ENCODE measurements around the gene TMEM222.

Gene TMEM222

GRCh38 chr1:27327964-27328363, 6.0 kb downstream of the TMEM222 start:
- peak overlapping the region; percentile 20 to 74 for H3K27ac Mint-ChIP-seq
- ATAC-seq = no peak
- H3K4me1 Mint-ChIP-seq = peaks cover 67% of the 10 kb centered on the region
- no peak for DNase-seq
- no peaks in the 10 kb centered on the region for H3K27me3 Mint-ChIP-seq
- no peaks in the 10 kb centered on the region for H3K9me3 Mint-ChIP-seq
- no peak overlapping the region for H3K4me3 Mint-ChIP-seq

- Mint-ChIP-seq H3K4me1 (peaks cover 45% of the 10 kb centered on the region), H3K27ac (peak overlapping the region; percentile 45 to 69), H3K9me3 (no peaks in the 10 kb centered on the region), H3K27me3 (no peaks in the 10 kb centered on the region), H3K4me3 (no peak overlapping the region)
- ATAC-seq (no peak), DNase-seq (no peak)
These were observed 8.8 kb downstream of the TMEM222 start for GRCh38 chr1:27330786-27331185.

- H3K27me3 Mint-ChIP-seq = no peaks in the 10 kb centered on the region
- H3K4me3 Mint-ChIP-seq = no peak overlapping the region
- peak overlapping the region in 1 of 2 donors; percentile 13 for H3K27ac Mint-ChIP-seq
- ATAC-seq (no peak), DNase-seq (no peak)
- no peaks in the 10 kb centered on the region for H3K9me3 Mint-ChIP-seq
- peaks cover 39% of the 10 kb centered on the region for H3K4me1 Mint-ChIP-seq
These were observed 9.5 kb downstream of the TMEM222 start for GRCh38 chr1:27331426-27331825.

- DNase-seq = no peak
- Mint-ChIP-seq H3K4me3 (no peak overlapping the region), H3K9me3 (no peaks in the 10 kb centered on the region), H3K27ac (no peak overlapping the region), H3K4me1 (peaks cover 35% of the 10 kb centered on the region), H3K27me3 (no peaks in the 10 kb centered on the region)
- no peak for ATAC-seq
These were observed 10.0 kb downstream of the TMEM222 start for GRCh38 chr1:27331922-27332321.

- Mint-ChIP-seq H3K27me3 (no peaks in the 10 kb centered on the region), H3K27ac (peak overlapping the region in 1 of 2 donors; percentile 86), H3K4me3 (no peak overlapping the region)
These were observed 10.7 kb downstream of the TMEM222 start for GRCh38 chr1:27332536-27333281.

GRCh38 chr1:27333717-27334279, 11.8 kb downstream of the TMEM222 start:
- DNase-seq (no peak), ATAC-seq (no peak)
- Mint-ChIP-seq H3K4me1 (peaks cover 26% of the 10 kb centered on the region), H3K4me3 (no peak overlapping the region), H3K9me3 (no peaks in the 10 kb centered on the region), H3K27me3 (no peaks in the 10 kb centered on the region), H3K27ac (peak overlapping the region in 1 of 2 donors; percentile 69)

More at GRCh38 chr1:27332536-27333281, 10.7 kb downstream of the TMEM222 start:
- ATAC-seq (peak; percentile 81), DNase-seq (peak; percentile 55 to 56)
- no peaks in the 10 kb centered on the region for H3K9me3 Mint-ChIP-seq
- H3K4me1 Mint-ChIP-seq = peaks cover 32% of the 10 kb centered on the region

GRCh38 chr1:27335506-27336422, 13.8 kb downstream of the TMEM222 start:
- Mint-ChIP-seq H3K9me3 (no peaks in the 10 kb centered on the region), H3K4me1 (peaks cover 34% of the 10 kb centered on the region), H3K27ac (peak overlapping the region in 1 of 2 donors; percentile 55), H3K4me3 (no peak overlapping the region), H3K27me3 (no peaks in the 10 kb centered on the region)
- DNase-seq (no peak), ATAC-seq (no peak)

- Mint-ChIP-seq H3K4me3 (no peak overlapping the region), H3K27me3 (no peaks in the 10 kb centered on the region), H3K27ac (no peak overlapping the region), H3K4me1 (peaks cover 42% of the 10 kb centered on the region), H3K9me3 (no peaks in the 10 kb centered on the region)
- DNase-seq = no peak
- ATAC-seq = no peak
These were observed 14.8 kb downstream of the TMEM222 start for GRCh38 chr1:27336756-27337155.

GRCh38 chr1:27338751-27339150, 16.8 kb downstream of the TMEM222 start:
- H3K9me3 Mint-ChIP-seq = no peaks in the 10 kb centered on the region

GRCh38 chr1:27339213-27339612, 17.2 kb downstream of the TMEM222 start:
- Mint-ChIP-seq H3K4me1 (peaks cover 55% of the 10 kb centered on the region), H3K9me3 (no peaks in the 10 kb centered on the region), H3K4me3 (peak overlapping the region; percentile 16 to 29), H3K27ac (peak overlapping the region; percentile 70 to 77), H3K27me3 (no peaks in the 10 kb centered on the region)
- ATAC-seq = no peak
- DNase-seq = no peak

More at GRCh38 chr1:27338751-27339150, 16.8 kb downstream of the TMEM222 start:
- DNase-seq (no peak), ATAC-seq (no peak)
- Mint-ChIP-seq H3K27me3 (no peaks in the 10 kb centered on the region), H3K4me3 (no peak overlapping the region), H3K4me1 (peaks cover 51% of the 10 kb centered on the region), H3K27ac (peak overlapping the region; percentile 70 to 77)

GRCh38 chr1:27341525-27342252, 19.7 kb downstream of the TMEM222 start, which contains the start of gene SYTL1:
Gene SYTL1, plus strand, starts transcription at chr1:27342022. Its CDS starts 3,313 bp downstream, at chr1:27345335.
- Mint-ChIP-seq H3K27me3 (no peaks in the 10 kb centered on the region), H3K9me3 (no peaks in the 10 kb centered on the region), H3K4me3 (peak within 1 kb of the TSS; percentile 87 to 88), H3K27ac (peak within 1 kb of the TSS; percentile 96 to 98), H3K4me1 (peaks cover 74% of the 10 kb centered on the region)
- peak; percentile 79 to 84 for DNase-seq
- ATAC-seq = peak; percentile 79

- H3K27me3 Mint-ChIP-seq = no peaks in the 10 kb centered on the region
- DNase-seq (peak in 1 of 2 donors; percentile 50), ATAC-seq (peak; percentile 68)
- peak overlapping the region; percentile 87 to 88 for H3K4me3 Mint-ChIP-seq
- no peaks in the 10 kb centered on the region for H3K9me3 Mint-ChIP-seq
- H3K27ac Mint-ChIP-seq = peak overlapping the region; percentile 96 to 98
- peaks cover 74% of the 10 kb centered on the region for H3K4me1 Mint-ChIP-seq
These were observed 20.4 kb downstream of the TMEM222 start for GRCh38 chr1:27342391-27342777.

GRCh38 chr1:27342778-27343638, 21.0 kb downstream of the TMEM222 start:
- Mint-ChIP-seq H3K27me3 (no peaks in the 10 kb centered on the region), H3K9me3 (no peaks in the 10 kb centered on the region), H3K27ac (peak overlapping the region; percentile 96 to 98), H3K4me1 (peaks cover 74% of the 10 kb centered on the region), H3K4me3 (peak overlapping the region; percentile 87 to 88)
- ATAC-seq = peak; percentile 67
- DNase-seq = peak; percentile 61 to 76

GRCh38 chr1:27343639-27344025, 21.7 kb downstream of the TMEM222 start:
- no peaks in the 10 kb centered on the region for H3K27me3 Mint-ChIP-seq
- DNase-seq (no peak), ATAC-seq (no peak)
- H3K27ac Mint-ChIP-seq = peak overlapping the region; percentile 16 to 98
- H3K4me1 Mint-ChIP-seq = peaks cover 71% of the 10 kb centered on the region
- peak overlapping the region; percentile 87 to 88 for H3K4me3 Mint-ChIP-seq
- H3K9me3 Mint-ChIP-seq = no peaks in the 10 kb centered on the region
